Measurements from ENCODE around the gene ARFGAP2. TPM values are rescaled to one million over a fixed set of nuclear protein-coding genes. Genes with fewer than 3 reads are reported as not detected.

Gene ARFGAP2
- total RNA-seq, 1 experiment from 2014 or later: 73.5 TPM

- BruUV-seq (replicated peaks): no TSS peak
- no peak overlapping the region for H3K27ac ChIP-seq (ENCODE audit: low read depth, low read length)
- TF ChIP-seq SIN3A (IDR thresholded peaks at IDR 0.05; ENCODE audit: low read depth) (no peak), SP1 (IDR thresholded peaks at IDR 0.05; ENCODE audit: low read depth) (no peak), ZNF274 (IDR thresholded peaks at IDR 0.05; ENCODE audit: low read depth, low read length) (no peak), POLR2AphosphoS5 (IDR thresholded peaks at IDR 0.05; ENCODE audit: low read depth, low read length) (no peak), CEBPB (IDR thresholded peaks at IDR 0.05; ENCODE audit: low read depth) (no peak), TCF7L2 (IDR thresholded peaks at IDR 0.05; ENCODE audit: borderline replicate concordance, extremely low read depth, insufficient read depth, insufficient read length) (no peak), SRF (IDR thresholded peaks at IDR 0.05; ENCODE audit: low read depth) (no peak), ELF1 (IDR thresholded peaks at IDR 0.05; ENCODE audit: borderline replicate concordance, low read depth) (no peak)
- H3K4me2 ChIP-seq (ENCODE audit: low read length): no peak overlapping the region
- H3K9me2 ChIP-seq (ENCODE audit: insufficient read depth): no peaks in the 10 kb centered on the region
- peak; percentile 12 for ATAC-seq
- ChIA-PET RAD21 (ENCODE audit: low non-redundant PET in 1 of 2, low total read pairs in 2 of 2, uncharacterized antibody in 2 of 2, unreplicated experiment in 2 of 2) (no interaction called here), POLR2A (no interaction called here), CTCF (interaction anchor here (0.6 kb wide), 1 partner anchor 22 kb away, joined by 4 read pairs; no protein-coding TSS in a partner anchor)
- peaks cover 7 to 8% of the 10 kb centered on the region in 2 experiments; a peak in 2 of 4 replicates for H3K36me3 ChIP-seq (ENCODE audit: control insufficient read depth in 1 of 2, insufficient read depth in 2 of 2, low read length in 2 of 2)
- no peaks in the 10 kb centered on the region for H3K27me3 ChIP-seq (ENCODE audit: insufficient read depth, low read length)
- intact Hi-C loops (cut with micrococcal nuclease): loop anchor here (1.0 kb wide), 2 partner anchors 195 to 271 kb away; no protein-coding TSS in a partner anchor
- no peak for DNase-seq (ENCODE audit: low read depth, low spot score)
- H3K9ac ChIP-seq (ENCODE audit: low read length): no peak overlapping the region
- no peak overlapping the region for H2AFZ ChIP-seq (ENCODE audit: low read depth, low read length, poor library complexity, severe bottlenecking)
- no peaks in the 10 kb centered on the region for H3K4me1 ChIP-seq (ENCODE audit: control insufficient read depth in 1 of 2, insufficient read depth in 2 of 2, low read length in 2 of 2)
- no peak overlapping the region for H3K4me3 ChIP-seq (replicated peaks in 1 of 2; ENCODE audit: low read depth in 1 of 2, low read length in 2 of 2)
- H3K9me3 ChIP-seq (ENCODE audit: control insufficient read depth in 1 of 2, insufficient read depth in 1 of 2, low read depth in 1 of 2, low read length in 2 of 2): no peaks in the 10 kb centered on the region
- H3K79me2 ChIP-seq (ENCODE audit: insufficient read depth, low read length): no peaks in the 10 kb centered on the region
- H4K20me1 ChIP-seq (ENCODE audit: insufficient read depth): no peaks in the 10 kb centered on the region
These were observed 15.9 kb downstream of the ARFGAP2 start for GRCh38 chr11:47160753-47161133.

DNA sequence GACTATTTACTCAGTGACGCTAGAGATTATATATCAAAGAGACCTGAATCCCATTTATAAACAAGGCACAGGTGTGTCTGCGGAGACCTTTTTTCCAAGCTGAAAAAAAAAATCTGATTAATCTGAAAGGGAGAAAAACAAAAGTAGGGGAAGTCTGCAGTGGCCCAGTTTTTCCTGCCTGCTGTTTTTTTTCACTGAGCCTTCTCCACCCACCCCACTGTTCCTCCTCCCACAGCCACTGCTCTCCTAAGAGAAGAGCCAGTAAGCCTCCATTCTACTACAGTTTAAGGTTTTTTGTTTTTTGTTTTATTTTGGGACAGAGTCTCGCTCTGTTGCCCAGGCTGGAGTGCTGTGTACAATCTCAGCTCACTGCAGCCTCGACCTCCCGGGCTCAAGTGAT is 18.4 kb downstream of the ARFGAP2 start:
- no peaks in the 10 kb centered on the region for H3K79me2 ChIP-seq (ENCODE audit: insufficient read depth, low read length)
- H3K9me3 ChIP-seq (ENCODE audit: control insufficient read depth in 1 of 2, insufficient read depth in 1 of 2, low read depth in 1 of 2, low read length in 2 of 2): no peaks in the 10 kb centered on the region
- H3K4me1 ChIP-seq (ENCODE audit: control insufficient read depth in 1 of 2, insufficient read depth in 2 of 2, low read length in 2 of 2): no peaks in the 10 kb centered on the region
- intact Hi-C loops (cut with micrococcal nuclease): no loop called here
- no peak overlapping the region for H3K27ac ChIP-seq (ENCODE audit: low read depth, low read length)
- H3K27me3 ChIP-seq (ENCODE audit: insufficient read depth, low read length): no peaks in the 10 kb centered on the region
- H4K20me1 ChIP-seq (ENCODE audit: insufficient read depth): no peaks in the 10 kb centered on the region
- H3K9ac ChIP-seq (ENCODE audit: low read length): no peak overlapping the region
- H3K4me2 ChIP-seq (ENCODE audit: low read length): no peak overlapping the region
- TF ChIP-seq, protein P1, sequence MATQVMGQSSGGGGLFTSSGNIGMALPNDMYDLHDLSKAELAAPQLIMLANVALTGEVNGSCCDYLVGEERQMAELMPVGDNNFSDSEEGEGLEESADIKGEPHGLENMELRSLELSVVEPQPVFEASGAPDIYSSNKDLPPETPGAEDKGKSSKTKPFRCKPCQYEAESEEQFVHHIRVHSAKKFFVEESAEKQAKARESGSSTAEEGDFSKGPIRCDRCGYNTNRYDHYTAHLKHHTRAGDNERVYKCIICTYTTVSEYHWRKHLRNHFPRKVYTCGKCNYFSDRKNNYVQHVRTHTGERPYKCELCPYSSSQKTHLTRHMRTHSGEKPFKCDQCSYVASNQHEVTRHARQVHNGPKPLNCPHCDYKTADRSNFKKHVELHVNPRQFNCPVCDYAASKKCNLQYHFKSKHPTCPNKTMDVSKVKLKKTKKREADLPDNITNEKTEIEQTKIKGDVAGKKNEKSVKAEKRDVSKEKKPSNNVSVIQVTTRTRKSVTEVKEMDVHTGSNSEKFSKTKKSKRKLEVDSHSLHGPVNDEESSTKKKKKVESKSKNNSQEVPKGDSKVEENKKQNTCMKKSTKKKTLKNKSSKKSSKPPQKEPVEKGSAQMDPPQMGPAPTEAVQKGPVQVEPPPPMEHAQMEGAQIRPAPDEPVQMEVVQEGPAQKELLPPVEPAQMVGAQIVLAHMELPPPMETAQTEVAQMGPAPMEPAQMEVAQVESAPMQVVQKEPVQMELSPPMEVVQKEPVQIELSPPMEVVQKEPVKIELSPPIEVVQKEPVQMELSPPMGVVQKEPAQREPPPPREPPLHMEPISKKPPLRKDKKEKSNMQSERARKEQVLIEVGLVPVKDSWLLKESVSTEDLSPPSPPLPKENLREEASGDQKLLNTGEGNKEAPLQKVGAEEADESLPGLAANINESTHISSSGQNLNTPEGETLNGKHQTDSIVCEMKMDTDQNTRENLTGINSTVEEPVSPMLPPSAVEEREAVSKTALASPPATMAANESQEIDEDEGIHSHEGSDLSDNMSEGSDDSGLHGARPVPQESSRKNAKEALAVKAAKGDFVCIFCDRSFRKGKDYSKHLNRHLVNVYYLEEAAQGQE (IDR thresholded peaks at IDR 0.05; ENCODE audit: low read depth): no peak
- TF ChIP-seq RAD21 (IDR thresholded peaks at IDR 0.05; ENCODE audit: low read depth) (no peak), CEBPB (IDR thresholded peaks at IDR 0.05; ENCODE audit: low read depth) (no peak), SP1 (IDR thresholded peaks at IDR 0.05; ENCODE audit: low read depth) (no peak), EGR1 (IDR thresholded peaks at IDR 0.05; ENCODE audit: low read depth) (no peak), ELF1 (IDR thresholded peaks at IDR 0.05; ENCODE audit: borderline replicate concordance, low read depth) (no peak), CTCF (IDR thresholded peaks at IDR 0.05 in 2 of 3, conservative IDR thresholded peaks at IDR 0.05 in 1 of 3; ENCODE audit: borderline replicate concordance in 1 of 3, insufficient read depth in 1 of 3, low read depth in 2 of 3, low read length in 2 of 3) (no peak), EZH2phosphoT487 (IDR thresholded peaks at IDR 0.05; ENCODE audit: borderline replicate concordance) (no peak), CBX3 (IDR thresholded peaks at IDR 0.05; ENCODE audit: low read depth) (no peak), YY1 (IDR thresholded peaks at IDR 0.05; ENCODE audit: extremely low read depth, insufficient replicate concordance, low read depth, low read length) (no peak)
- DNase-seq (ENCODE audit: low read depth, low spot score) (no peak), ATAC-seq (no peak)
- ChIA-PET POLR2A (no interaction called here), RAD21 (ENCODE audit: low non-redundant PET in 1 of 2, low total read pairs in 2 of 2, uncharacterized antibody in 2 of 2, unreplicated experiment in 2 of 2) (no interaction called here), CTCF (no interaction called here)
- BruUV-seq (replicated peaks): no TSS peak
- no peak overlapping the region for H2AFZ ChIP-seq (ENCODE audit: low read depth, low read length, poor library complexity, severe bottlenecking)
- no peaks in the 10 kb centered on the region; a peak in 1 of 4 replicates for H3K36me3 ChIP-seq (ENCODE audit: control insufficient read depth in 1 of 2, insufficient read depth in 2 of 2, low read length in 2 of 2)
- no peaks in the 10 kb centered on the region for H3K9me2 ChIP-seq (ENCODE audit: insufficient read depth)
- no peak overlapping the region for H3K4me3 ChIP-seq (replicated peaks in 1 of 2; ENCODE audit: low read depth in 1 of 2, low read length in 2 of 2)
